CD14-positive monocyte (primary cell): Measurements from ENCODE around the gene PARD6G. TPM values are rescaled to one million over a fixed set of nuclear protein-coding genes. Genes with fewer than 3 reads are reported as not detected.

Source experiments
- DNase-seq, 3 donors: peaks; one replicate each; pipeline ENCODE4 v3.0.0-alpha.2; 2011 to 2022
- H2AFZ ChIP-seq: 2 replicates; pipeline ENCODE4 v1.6.0; 2012; ENCODE audit warnings: mild to moderate bottlenecking, low read depth, low read length, inconsistent platforms; ENCODE audit not compliant: insufficient read depth, poor library complexity, severe bottlenecking
- H3K27ac ChIP-seq, 2 donors: 1 replicate in 1 of 2; 2 replicates in 1 of 2; pipeline ENCODE4 v1.5.1; 2012 to 2013; ENCODE audit warnings: low read length in 2 of 2, control low read depth in 1 of 2, inconsistent platforms in 1 of 2, low read depth in 1 of 2, mild to moderate bottlenecking in 1 of 2
- H3K27me3 ChIP-seq, 2 donors: one replicate each; pipeline versions ENCODE4 v1.6.0 to v1.6.1; 2011 to 2013; ENCODE audit warnings: low read length in 2 of 2; ENCODE audit not compliant: control insufficient read depth in 2 of 2, insufficient read depth in 2 of 2
- H3K36me3 ChIP-seq, 2 donors: replicated peaks in 1 of 2; 1 replicate in 1 of 2; 2 replicates in 1 of 2; pipeline versions ENCODE4 v1.5.1 to v1.6.1; 2012 to 2013; ENCODE audit warnings: low read length in 2 of 2, control low read depth in 1 of 2, inconsistent platforms in 1 of 2, mild to moderate bottlenecking in 1 of 2; ENCODE audit not compliant: insufficient read depth in 2 of 2, control insufficient read depth in 1 of 2
- H3K4me1 ChIP-seq, 2 donors: 1 replicate in 1 of 2; 2 replicates in 1 of 2; pipeline versions ENCODE4 v1.5.1 to v1.6.1; 2012 to 2013; ENCODE audit warnings: low read length in 2 of 2, control low read depth in 1 of 2, inconsistent platforms in 1 of 2, mild to moderate bottlenecking in 1 of 2, moderate library complexity in 1 of 2; ENCODE audit not compliant: insufficient read depth in 2 of 2, control insufficient read depth in 1 of 2
- H3K4me2 ChIP-seq: replicated peaks from 2 replicates; pipeline ENCODE3; 2012; ENCODE audit warnings: low read length, moderate library complexity, mild to moderate bottlenecking; ENCODE audit not compliant: poor library complexity, severe bottlenecking; ENCODE audit errors: extremely low read depth
- H3K4me3 ChIP-seq, 3 experiments: fragments of 200-600 bp in 1 of 3; sonication (generic) in 1 of 3; replicated peaks in 1 of 3; 1 replicate in 2 of 3; 2 replicates in 1 of 3; pipeline ENCODE4 v1.5.1; 2011 to 2013; ENCODE audit warnings: low read length in 3 of 3, mild to moderate bottlenecking in 3 of 3, control low read depth in 2 of 3, low read depth in 2 of 3, inconsistent platforms in 1 of 3, moderate library complexity in 1 of 3
- H3K79me2 ChIP-seq: 2 replicates; pipeline ENCODE4 v1.6.0; 2012; ENCODE audit warnings: mild to moderate bottlenecking, control low read depth, inconsistent platforms, low read length, moderate library complexity; ENCODE audit not compliant: insufficient read depth
- H3K9ac ChIP-seq: 2 replicates; pipeline ENCODE4 v1.6.0; 2017; ENCODE audit warnings: low read length, mild to moderate bottlenecking; ENCODE audit not compliant: insufficient read depth, poor library complexity, severe bottlenecking
- H3K9me3 ChIP-seq, 2 donors: replicated peaks in 1 of 2; 1 replicate in 1 of 2; 2 replicates in 1 of 2; pipeline versions ENCODE4 v1.5.1 to v1.6.1; 2012 to 2013; ENCODE audit warnings: low read length in 2 of 2, control low read depth in 1 of 2; ENCODE audit not compliant: control insufficient read depth in 1 of 2, insufficient read depth in 1 of 2
- H4K20me1 ChIP-seq: 2 replicates; pipeline ENCODE4 v1.6.0; 2012; ENCODE audit warnings: mild to moderate bottlenecking, low read length, control low read depth, moderate library complexity; ENCODE audit not compliant: insufficient read depth
- H3K27ac Mint-ChIP-seq, 7 donors: one replicate each; pipeline ENCODE4 v1.8.0; 2020; ENCODE audit warnings: mild to moderate bottlenecking in 7 of 7, mixed read lengths in 7 of 7, moderate library complexity in 6 of 7, inconsistent platforms in 2 of 7
- H3K27me3 Mint-ChIP-seq, 3 donors: one replicate each; pipeline ENCODE4 v1.8.0; 2021 to 2022; ENCODE audit warnings: low read depth in 3 of 3, mild to moderate bottlenecking in 3 of 3, mixed read lengths in 3 of 3, moderate library complexity in 3 of 3, inconsistent platforms in 1 of 3
- H3K36me3 Mint-ChIP-seq, 2 donors: one replicate each; pipeline ENCODE4 v1.8.0; 2020; ENCODE audit warnings: mixed read lengths in 2 of 2, inconsistent platforms in 1 of 2, mild to moderate bottlenecking in 1 of 2
- H3K4me1 Mint-ChIP-seq: one replicate; pipeline ENCODE4 v1.8.0; 2020; ENCODE audit warnings: mild to moderate bottlenecking, mixed read lengths
- H3K4me3 Mint-ChIP-seq, 2 donors: one replicate each; pipeline ENCODE4 v1.8.0; 2020; ENCODE audit warnings: mild to moderate bottlenecking in 2 of 2, mixed read lengths in 2 of 2, moderate library complexity in 1 of 2
- H3K9me3 Mint-ChIP-seq, 7 donors: one replicate each; pipeline ENCODE4 v1.8.0; 2020 to 2022; ENCODE audit warnings: mixed read lengths in 7 of 7, mild to moderate bottlenecking in 6 of 7, moderate library complexity in 6 of 7, inconsistent platforms in 2 of 7
- CTCF ChIP-seq: fragments of 200-600 bp; IDR thresholded peaks from one replicate; pipeline ENCODE4 v1.8.0; 2022; ENCODE audit warnings: antibody characterized with exemption, mild to moderate bottlenecking
- WGBS: methylation state at CpG from one replicate; pipeline ENCODE4 v1.1.5; 2013; ENCODE audit warnings: missing lambda C conversion rate; ENCODE audit not compliant: insufficient coverage; 5-methylcytosine and 5-hydroxymethylcytosine counted together
- intact Hi-C, 2 donors: fragments of 100-400 bp; cut with micrococcal nuclease; formaldehyde crosslinking; loops; one replicate each; pipeline versions ENCODE4 v1.15.0 to v1.15.1; 2023
- polyA plus RNA-seq, 3 donors: library from polyadenylated mRNA; depleted of rRNA in 1 of 3; unstranded in 2 of 3; stranded (reverse) in 1 of 3; fragments of 300-500 nt in 2 of 3; fragments of >200 nt in 1 of 3; fragmentation: Illumina TruSeq in 2 of 3; gene quantifications; 1 replicate in 2 of 3; 2 replicates in 1 of 3; pipeline ENCODE4 v1.2.3, GENCODE V29; 2012 to 2021

Gene PARD6G
- polyA plus RNA-seq, 3 donors = not detected

GRCh38 chr18:80252136-80252535 is 4.8 kb upstream of the PARD6G start:
- Mint-ChIP-seq H3K36me3 (no peaks in the 10 kb centered on the region), H3K4me1 (peaks cover 2% of the 10 kb centered on the region), H3K9me3 (peaks cover 0 to 13% (median 2%) of the 10 kb centered on the region in 7 donors), H3K27ac (no peak overlapping the region), H3K4me3 (no peak overlapping the region), H3K27me3 (peaks cover 7 to 16% (median 9%) of the 10 kb centered on the region in 3 donors)
- H3K4me3 ChIP-seq = no peak overlapping the region
- H3K9me3 ChIP-seq = peaks cover 0 to 5% of the 10 kb centered on the region in 2 donors
- TF ChIP-seq CTCF = no peak
- H3K4me2 ChIP-seq = no peak overlapping the region
- no peaks in the 10 kb centered on the region for H3K36me3 ChIP-seq
- no peak for DNase-seq
- intact Hi-C loops = no loop called here
- no peaks in the 10 kb centered on the region for H3K79me2 ChIP-seq
- H3K27ac ChIP-seq = no peak overlapping the region
- H4K20me1 ChIP-seq = no peaks in the 10 kb centered on the region
- H3K9ac ChIP-seq = no peak overlapping the region
- H3K4me1 ChIP-seq = peaks cover under 1 to 2% of the 10 kb centered on the region in 2 donors
- WGBS = 69% methylated on average over 2 of the region's 6 CpGs
- no peak overlapping the region for H2AFZ ChIP-seq
- peaks cover 0 to 8% of the 10 kb centered on the region in 2 donors for H3K27me3 ChIP-seq

- no peak for DNase-seq
- Histone ChIP-seq H3K9me3 (peaks cover 0 to 5% of the 10 kb centered on the region in 2 donors), H3K4me1 (peaks cover 4% of the 10 kb centered on the region in 2 donors), H3K79me2 (no peaks in the 10 kb centered on the region), H2AFZ (no peak overlapping the region), H3K4me2 (no peak overlapping the region), H3K27me3 (peaks cover 2 to 10% of the 10 kb centered on the region in 2 donors), H3K9ac (no peak overlapping the region), H3K4me3 (no peak overlapping the region), H3K36me3 (no peaks in the 10 kb centered on the region), H3K27ac (no peak overlapping the region), H4K20me1 (no peaks in the 10 kb centered on the region)
- peaks cover 7 to 17% (median 9%) of the 10 kb centered on the region in 3 donors for H3K27me3 Mint-ChIP-seq
- peaks cover 0 to 13% (median 2%) of the 10 kb centered on the region in 7 donors for H3K9me3 Mint-ChIP-seq
- TF ChIP-seq CTCF = no peak
- H3K4me1 Mint-ChIP-seq = peaks cover 2% of the 10 kb centered on the region
- intact Hi-C loops = no loop called here
- no peak overlapping the region for H3K27ac Mint-ChIP-seq
- H3K36me3 Mint-ChIP-seq = no peaks in the 10 kb centered on the region
- H3K4me3 Mint-ChIP-seq = no peak overlapping the region
- 80% methylated on average over 3 of the region's 5 CpGs for WGBS
These were observed 4.4 kb upstream of the PARD6G start for GRCh38 chr18:80251700-80252099.
